HepG2 (cell line): Measurements from ENCODE around the gene RNF222. TPM values are rescaled to one million over a fixed set of nuclear protein-coding genes. Genes with fewer than 3 reads are reported as not detected.

Experiments used
- GLMP ChIP-seq: sonication (generic); formaldehyde crosslinking; IDR thresholded peaks from 2 replicates; pipeline ENCODE4 v1.9.0; 2021; ENCODE audit warnings: missing genetic modification reagents, mild to moderate bottlenecking, borderline replicate concordance
- HMGXB3 ChIP-seq: sonication (generic); formaldehyde crosslinking; IDR thresholded peaks from 2 replicates; pipeline ENCODE4 v1.4.0; 2020; ENCODE audit warnings: missing genetic modification reagents, borderline replicate concordance
- MATR3 ChIP-seq: sonication (generic); formaldehyde crosslinking; IDR thresholded peaks from 2 replicates; pipeline ENCODE4 v1.4.0; 2020; ENCODE audit warnings: missing genetic modification reagents
- NR2F2 ChIP-seq: IDR thresholded peaks from 2 replicates; pipeline ENCODE4 v1.6.1; 2012; ENCODE audit warnings: low read depth, inconsistent platforms, borderline replicate concordance
- RERE ChIP-seq: IDR thresholded peaks from 2 replicates; pipeline ENCODE4 v1.6.1; 2016; ENCODE audit warnings: low read depth, missing genetic modification reagents, missing compliant biosample characterization
- SIX1 ChIP-seq: sonication (generic); formaldehyde crosslinking; IDR thresholded peaks from 2 replicates; pipeline ENCODE4 v1.4.0; 2020; ENCODE audit warnings: missing genetic modification reagents, borderline replicate concordance
- TGIF2 ChIP-seq: IDR thresholded peaks from 2 replicates; pipeline ENCODE4 v1.6.1; 2016; ENCODE audit warnings: control low read depth, missing compliant biosample characterization
- ZBTB2 ChIP-seq: sonication (generic); formaldehyde crosslinking; IDR thresholded peaks from 2 replicates; pipeline ENCODE4 v1.8.0; 2022; ENCODE audit warnings: low read depth, missing genetic modification reagents
- ZBTB43 ChIP-seq: sonication (generic); formaldehyde crosslinking; conservative IDR thresholded peaks from 2 replicates; pipeline ENCODE4 v1.4.0; 2020; ENCODE audit warnings: missing genetic modification reagents
- ZNF263 ChIP-seq: sonication (generic); formaldehyde crosslinking; IDR thresholded peaks from 2 replicates; pipeline ENCODE4 v1.4.0; 2020; ENCODE audit warnings: missing genetic modification reagents
- ZNF766 ChIP-seq: sonication (generic); formaldehyde crosslinking; IDR thresholded peaks from 2 replicates; pipeline ENCODE4 v1.5.0; 2020; ENCODE audit warnings: missing genetic modification reagents, borderline replicate concordance
- ZSCAN20 ChIP-seq: sonication (generic); formaldehyde crosslinking; IDR thresholded peaks from 2 replicates; pipeline ENCODE4 v1.4.0; 2020; ENCODE audit warnings: missing genetic modification reagents, mild to moderate bottlenecking, borderline replicate concordance
- polyA plus RNA-seq, 8 experiments: library from polyadenylated mRNA; depleted of rRNA in 3 of 8; stranded (reverse) in 7 of 8; unstranded in 1 of 8; fragments of >200 nt; fragmentation: Illumina TruSeq in 4 of 8; extraction: Trizol in 4 of 8; gene quantifications; 2 replicates each; pipeline versions ENCODE4 v1.2.1 to v1.2.3, GENCODE V29; 2011 to 2016; ENCODE audit warnings: low read depth in 4 of 8, missing spikeins in 1 of 8, mixed read lengths in 1 of 8; ENCODE audit not compliant: insufficient read depth in 1 of 8
- total RNA-seq, 5 experiments: library from RNA; depleted of rRNA; stranded (reverse); fragments of >200 nt; fragmentation: Illumina TruSeq; extraction: Trizol; gene quantifications; 2 replicates each; pipeline ENCODE4 v1.2.3, GENCODE V29; 2016; ENCODE audit warnings: low read depth in 1 of 5

The RNF222 gene
- total and polyA plus RNA-seq, 2 of the 13 experiments (the other 11 are each of a cell fraction or from before 2014, with no cell fraction given) = not detected

GRCh38 chr17:8383143-8383822, 14.3 kb downstream of the RNF222 start, which contains the start of gene RPL26 (continued):
- TF ChIP-seq TGIF2 (peak; percentile 84; the same call in 1 of the 2 replicates), ZNF263 (peak; percentile 33; the same call in 1 of the 2 replicates), ZBTB43 (peak; percentile 62; the same call in 1 of the 2 replicates), NR2F2 (no peak), GLMP (CRISPR knock-in tag) (no peak), ZBTB2 (peak; percentile 79), ZNF766 (CRISPR knock-in tag) (no peak), ZSCAN20 (CRISPR knock-in tag) (0 out of 2 replicates have a peak, but pooled peaks have one; percentile 66), HMGXB3 (CRISPR knock-in tag) (peak; percentile 71), MATR3 (CRISPR knock-in tag) (no peak), SIX1 (CRISPR knock-in tag) (peak; percentile 15; the same call in 1 of the 2 replicates), RERE (CRISPR knock-in tag) (peak; percentile 36; the same call in 1 of the 2 replicates)
